ENCODE results near the gene TBC1D30.
A peak's percentile ranks its signal among the peaks of the same experiment; 100 is the strongest.

The TBC1D30 gene

DNA sequence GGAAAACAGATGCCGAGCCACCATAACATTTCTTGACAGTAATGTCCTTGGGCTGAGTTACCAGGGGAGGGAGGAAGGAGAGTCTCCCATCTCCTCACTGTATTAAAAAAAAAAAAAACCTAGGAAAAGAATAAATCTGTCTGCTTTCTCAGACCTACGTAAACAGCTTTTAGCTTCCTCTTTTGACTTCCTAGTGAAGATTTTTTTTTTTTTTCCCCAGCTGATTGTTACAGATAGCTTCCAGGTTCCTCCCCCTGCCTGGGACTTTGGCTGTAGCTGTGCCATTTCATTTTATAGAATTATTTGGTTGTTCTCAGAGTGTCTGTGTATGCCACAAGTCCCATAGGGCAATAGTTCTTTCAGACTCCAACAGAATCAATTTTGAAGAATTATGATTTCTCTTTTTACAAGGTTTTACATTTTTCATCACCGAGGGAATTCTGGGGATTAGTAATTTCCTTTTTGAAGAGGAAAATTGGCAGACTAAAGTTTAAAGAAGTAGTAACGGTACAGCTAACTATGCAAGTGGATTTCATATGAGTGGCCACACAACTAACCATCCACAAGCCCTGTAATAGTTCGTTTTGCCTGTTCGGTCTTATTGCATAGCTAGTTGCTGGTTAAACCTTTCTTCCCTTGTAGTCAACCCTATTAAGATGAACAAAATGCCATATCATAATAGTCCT lies 42.1 kb upstream of the TBC1D30 start:
- TF ChIP-seq, protein P1, sequence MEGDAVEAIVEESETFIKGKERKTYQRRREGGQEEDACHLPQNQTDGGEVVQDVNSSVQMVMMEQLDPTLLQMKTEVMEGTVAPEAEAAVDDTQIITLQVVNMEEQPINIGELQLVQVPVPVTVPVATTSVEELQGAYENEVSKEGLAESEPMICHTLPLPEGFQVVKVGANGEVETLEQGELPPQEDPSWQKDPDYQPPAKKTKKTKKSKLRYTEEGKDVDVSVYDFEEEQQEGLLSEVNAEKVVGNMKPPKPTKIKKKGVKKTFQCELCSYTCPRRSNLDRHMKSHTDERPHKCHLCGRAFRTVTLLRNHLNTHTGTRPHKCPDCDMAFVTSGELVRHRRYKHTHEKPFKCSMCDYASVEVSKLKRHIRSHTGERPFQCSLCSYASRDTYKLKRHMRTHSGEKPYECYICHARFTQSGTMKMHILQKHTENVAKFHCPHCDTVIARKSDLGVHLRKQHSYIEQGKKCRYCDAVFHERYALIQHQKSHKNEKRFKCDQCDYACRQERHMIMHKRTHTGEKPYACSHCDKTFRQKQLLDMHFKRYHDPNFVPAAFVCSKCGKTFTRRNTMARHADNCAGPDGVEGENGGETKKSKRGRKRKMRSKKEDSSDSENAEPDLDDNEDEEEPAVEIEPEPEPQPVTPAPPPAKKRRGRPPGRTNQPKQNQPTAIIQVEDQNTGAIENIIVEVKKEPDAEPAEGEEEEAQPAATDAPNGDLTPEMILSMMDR (conservative IDR thresholded peaks at IDR 0.05), result no peak
- no peak for TF ChIP-seq ZFX (IDR thresholded peaks at IDR 0.05)
- H3K27ac ChIP-seq, result peak overlapping the region; percentile 96; the same call in 1 of the 2 replicates

DNA sequence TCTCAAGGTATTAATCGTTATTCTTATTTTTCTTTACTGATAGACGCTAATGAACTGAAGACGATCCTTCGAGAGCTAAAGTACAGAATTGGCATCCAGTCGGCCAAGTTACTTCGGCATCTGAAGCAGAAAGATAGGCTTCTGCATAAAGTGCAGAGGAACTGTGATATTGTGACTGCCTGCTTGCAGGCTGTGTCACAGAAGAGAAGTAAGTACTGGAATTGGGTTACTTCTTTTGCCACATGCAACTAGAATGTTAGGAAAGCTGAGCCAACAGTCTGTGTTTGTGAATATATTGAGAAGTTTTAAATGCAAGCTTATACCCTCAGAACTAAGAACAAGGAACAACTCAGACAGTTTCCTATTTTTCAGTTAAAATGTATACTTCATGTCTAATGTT lies 38.6 kb upstream of the TBC1D30 start:
- no peak overlapping the region for H3K27ac ChIP-seq
- no peak for TF ChIP-seq ZFX (IDR thresholded peaks at IDR 0.05)
- TF ChIP-seq, protein P1 (conservative IDR thresholded peaks at IDR 0.05), result no peak

DNA sequence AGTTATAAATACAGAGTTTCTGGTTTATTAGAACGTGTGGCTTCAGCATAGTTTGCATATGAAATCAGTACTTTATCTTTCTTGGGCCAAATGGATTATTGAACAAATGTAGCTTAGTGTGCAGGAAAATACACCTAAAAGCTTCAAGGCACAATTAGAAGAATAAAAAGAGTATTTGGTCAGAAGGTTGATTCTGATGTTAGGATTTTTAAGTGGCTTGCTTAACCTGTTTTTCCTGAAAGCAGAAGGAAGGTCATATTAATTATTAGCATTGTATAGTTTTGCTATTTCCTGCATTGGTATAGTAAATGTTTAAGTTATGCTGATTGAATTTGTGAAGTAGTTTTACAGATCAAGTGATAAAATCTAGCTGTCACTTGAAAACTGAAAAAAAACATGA lies 34.3 kb upstream of the TBC1D30 start:
- TF ChIP-seq ZFX (IDR thresholded peaks at IDR 0.05), result no peak
- TF ChIP-seq, protein P1 (conservative IDR thresholded peaks at IDR 0.05), result no peak

DNA sequence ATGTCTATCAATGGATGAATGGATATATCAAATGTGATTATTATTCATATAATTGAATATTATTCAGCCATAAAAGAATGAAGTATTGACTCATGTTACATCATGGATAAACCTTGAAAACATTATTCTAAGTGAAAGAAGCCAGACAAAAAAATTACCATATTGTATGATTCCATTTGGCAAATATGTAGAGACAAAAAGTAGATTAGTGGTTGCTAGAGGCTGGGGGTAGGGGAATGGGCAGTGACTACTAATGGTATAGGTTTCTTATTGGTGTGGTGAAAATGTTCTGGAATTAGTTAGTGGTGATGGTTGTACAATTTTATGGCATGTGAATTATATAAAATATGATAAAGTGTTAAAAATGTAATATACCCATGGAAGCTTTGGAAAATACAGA lies 33.4 kb upstream of the TBC1D30 start:
- H3K27ac ChIP-seq, result no peak overlapping the region
- TF ChIP-seq ZFX (IDR thresholded peaks at IDR 0.05), result no peak
- TF ChIP-seq, protein P1 (conservative IDR thresholded peaks at IDR 0.05), result no peak

More for the DNA sequence above, 34.3 kb upstream of the TBC1D30 start:
- no peak overlapping the region for H3K27ac ChIP-seq

DNA sequence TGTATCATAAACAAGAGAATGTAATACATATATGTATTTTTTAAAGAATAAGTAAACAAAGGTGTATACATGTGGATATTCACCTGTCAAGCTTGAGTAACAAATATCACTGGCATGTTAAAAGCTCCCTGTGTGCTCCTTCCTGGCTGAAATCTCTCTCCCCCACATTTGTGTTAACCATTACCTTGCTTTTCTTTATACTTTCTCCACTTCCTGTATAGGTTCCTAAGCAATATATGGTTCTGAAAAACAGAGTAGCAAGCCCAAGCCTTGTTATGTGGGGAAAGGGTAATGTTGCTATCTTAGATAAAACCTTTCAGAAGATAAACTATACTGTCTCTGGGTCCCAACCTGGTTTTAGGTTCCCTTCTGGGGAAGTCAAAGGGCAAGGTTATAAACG lies 32.3 kb upstream of the TBC1D30 start:
- TF ChIP-seq, protein P1 (conservative IDR thresholded peaks at IDR 0.05), result no peak
- no peak for TF ChIP-seq ZFX (IDR thresholded peaks at IDR 0.05)
- H3K27ac ChIP-seq, result no peak overlapping the region

DNA sequence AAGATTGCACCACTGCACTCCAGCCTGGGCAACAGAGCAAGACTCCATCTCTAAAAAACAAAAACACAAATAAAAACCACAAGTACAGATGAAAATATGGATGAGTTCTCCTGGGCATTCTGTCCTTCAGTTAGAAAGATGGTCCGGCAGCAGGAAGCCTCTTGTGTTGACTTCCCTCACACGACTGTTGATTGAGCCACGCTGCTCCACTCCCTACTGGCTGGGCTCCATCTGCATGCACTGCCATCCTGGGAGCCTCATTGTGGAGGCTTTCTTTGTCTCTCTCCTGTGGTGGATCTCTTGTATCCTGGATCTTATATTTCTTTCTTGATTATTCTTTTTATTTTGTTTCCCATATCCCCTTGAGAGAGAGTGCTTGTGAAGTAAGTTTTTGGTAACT lies 30.8 kb upstream of the TBC1D30 start:
- TF ChIP-seq, protein P1 (conservative IDR thresholded peaks at IDR 0.05), result no peak
- TF ChIP-seq ZFX (IDR thresholded peaks at IDR 0.05), result no peak
- H3K27ac ChIP-seq, result no peak overlapping the region

DNA sequence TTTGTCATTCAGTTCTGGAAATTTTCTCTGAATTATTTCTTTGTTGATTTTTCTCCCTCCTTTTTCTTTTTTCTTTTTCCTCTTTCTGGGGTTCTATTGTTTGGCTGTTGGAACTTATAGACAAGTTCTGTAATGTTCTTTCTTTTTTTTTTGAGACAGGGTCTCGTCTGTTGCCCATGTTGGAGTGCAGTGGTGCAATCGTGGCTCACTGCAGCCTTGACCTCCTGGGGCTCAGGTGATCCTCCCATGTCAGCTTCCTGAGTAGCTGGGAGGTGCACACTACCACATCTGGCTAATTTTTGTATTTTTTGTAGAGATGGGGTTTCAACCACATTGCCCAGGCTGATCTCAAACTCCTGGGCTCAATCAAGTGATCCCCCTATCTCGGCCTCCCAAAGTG lies 30.1 kb upstream of the TBC1D30 start:
- TF ChIP-seq ZFX (IDR thresholded peaks at IDR 0.05), result no peak
- TF ChIP-seq, protein P1 (conservative IDR thresholded peaks at IDR 0.05), result no peak
- H3K27ac ChIP-seq, result 0 out of 2 replicates have a peak overlapping the region, but pooled peaks have one; percentile 29
